HFFc6 (cell line): ENCODE data around the gene CAPN5. TPM values are rescaled to one million over a fixed set of nuclear protein-coding genes. Genes with fewer than 3 reads are reported as not detected.
A peak's percentile ranks its signal among the peaks of the same experiment; 100 is the strongest.

ENCODE experiments used
- DNase-seq: peaks from one replicate; pipeline ENCODE4 v3.0.0-alpha.2; 2018
- H3K27ac Mint-ChIP-seq: 2 replicates; pipeline ENCODE4 v1.8.0; 2020; ENCODE audit warnings: mild to moderate bottlenecking, mixed read lengths
- H3K27me3 Mint-ChIP-seq: 2 replicates; pipeline ENCODE4 v1.8.0; 2021; ENCODE audit warnings: mild to moderate bottlenecking, moderate library complexity, mixed read lengths; ENCODE audit not compliant: insufficient read depth
- H3K36me3 Mint-ChIP-seq: 2 replicates; pipeline ENCODE4 v1.8.0; 2021; ENCODE audit warnings: low read depth, mixed read lengths
- H3K4me1 Mint-ChIP-seq: 2 replicates; pipeline ENCODE4 v1.8.0; 2020; ENCODE audit warnings: low read depth, mixed read lengths
- H3K4me3 Mint-ChIP-seq: 2 replicates; pipeline ENCODE4 v1.8.0; 2020; ENCODE audit warnings: mild to moderate bottlenecking, moderate library complexity, mixed read lengths
- H3K9me3 Mint-ChIP-seq: 2 replicates; pipeline ENCODE4 v1.8.0; 2020; ENCODE audit warnings: mild to moderate bottlenecking, mixed read lengths
- total RNA-seq, 6 experiments: library from RNA; stranded (reverse); fragmentation: NEBNext Ultra II Directional; extraction: Animal tissue kit (Norgen Biotek cat#: 25700); gene quantifications; 2 replicates in 1 of 6; 3 replicates in 5 of 6; pipeline ENCODE4 v1.2.3, GENCODE V29; 2021
- TF ChIP-seq, protein P1 (sequence below): fragments of 200-600 bp; sonication (generic); IDR thresholded peaks from 2 replicates; pipeline ENCODE4 v1.5.0; 2021; ENCODE audit warnings: antibody characterized with exemption, mild to moderate bottlenecking

The CAPN5 gene
- total RNA-seq, 6 experiments from 2014 or later = 20.7 to 32.7 (median 29.0) TPM

GRCh38 chr11:77129842-77130756, 63.3 kb downstream of the CAPN5 start:
- H3K4me3 Mint-ChIP-seq = no peak overlapping the region
- no peaks in the 10 kb centered on the region for H3K36me3 Mint-ChIP-seq
- peaks cover 5% of the 10 kb centered on the region for H3K27me3 Mint-ChIP-seq
- no peak for DNase-seq
- no peak overlapping the region for H3K27ac Mint-ChIP-seq
- TF ChIP-seq, protein P1, sequence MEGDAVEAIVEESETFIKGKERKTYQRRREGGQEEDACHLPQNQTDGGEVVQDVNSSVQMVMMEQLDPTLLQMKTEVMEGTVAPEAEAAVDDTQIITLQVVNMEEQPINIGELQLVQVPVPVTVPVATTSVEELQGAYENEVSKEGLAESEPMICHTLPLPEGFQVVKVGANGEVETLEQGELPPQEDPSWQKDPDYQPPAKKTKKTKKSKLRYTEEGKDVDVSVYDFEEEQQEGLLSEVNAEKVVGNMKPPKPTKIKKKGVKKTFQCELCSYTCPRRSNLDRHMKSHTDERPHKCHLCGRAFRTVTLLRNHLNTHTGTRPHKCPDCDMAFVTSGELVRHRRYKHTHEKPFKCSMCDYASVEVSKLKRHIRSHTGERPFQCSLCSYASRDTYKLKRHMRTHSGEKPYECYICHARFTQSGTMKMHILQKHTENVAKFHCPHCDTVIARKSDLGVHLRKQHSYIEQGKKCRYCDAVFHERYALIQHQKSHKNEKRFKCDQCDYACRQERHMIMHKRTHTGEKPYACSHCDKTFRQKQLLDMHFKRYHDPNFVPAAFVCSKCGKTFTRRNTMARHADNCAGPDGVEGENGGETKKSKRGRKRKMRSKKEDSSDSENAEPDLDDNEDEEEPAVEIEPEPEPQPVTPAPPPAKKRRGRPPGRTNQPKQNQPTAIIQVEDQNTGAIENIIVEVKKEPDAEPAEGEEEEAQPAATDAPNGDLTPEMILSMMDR = no peak
- H3K4me1 Mint-ChIP-seq = peaks cover 28% of the 10 kb centered on the region
- H3K9me3 Mint-ChIP-seq = no peaks in the 10 kb centered on the region

DNA sequence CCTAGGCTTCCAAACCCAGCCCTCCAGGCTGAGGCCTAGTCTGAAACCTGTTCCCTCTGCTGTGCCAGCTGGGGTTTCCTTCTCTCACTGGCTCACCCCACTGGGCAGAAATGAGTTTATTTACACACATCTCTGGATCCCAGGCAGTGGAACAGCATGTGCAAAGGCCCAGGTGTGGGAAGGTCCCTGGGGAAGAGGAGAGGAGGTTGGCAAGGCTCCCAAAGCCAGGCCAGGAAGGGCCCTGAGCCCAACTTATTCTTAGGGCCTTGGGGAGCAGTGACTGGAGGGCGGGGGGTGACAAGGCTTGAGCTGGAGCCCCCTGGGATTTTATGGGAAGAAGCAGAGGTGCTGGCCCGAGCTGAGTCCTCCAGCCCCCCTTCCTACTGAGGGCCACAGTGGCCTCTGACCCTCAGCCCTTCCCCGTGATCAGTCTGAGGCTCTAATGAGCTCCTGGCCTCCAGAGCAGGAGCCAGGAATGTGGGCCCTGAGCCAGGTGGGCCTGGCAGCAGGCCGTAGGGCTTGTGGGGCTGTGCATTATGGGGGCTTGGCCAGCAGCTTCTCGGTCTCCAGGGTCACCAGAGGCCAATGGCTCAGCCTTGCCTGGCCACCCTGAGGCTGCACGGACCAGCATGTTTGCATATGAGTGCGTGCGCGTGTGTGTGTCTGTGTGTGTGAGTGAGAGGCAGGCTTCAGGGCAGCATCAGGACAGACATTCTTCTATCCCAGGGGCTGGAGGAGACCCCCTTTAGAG, 64.2 kb downstream of the CAPN5 start:
- Mint-ChIP-seq H3K27ac (no peak overlapping the region), H3K9me3 (no peaks in the 10 kb centered on the region)
- DNase-seq = peak; percentile 42

GRCh38 chr11:77131560-77131959, 64.8 kb downstream of the CAPN5 start:
- TF ChIP-seq, protein P1 = no peak
- DNase-seq = no peak
- no peak overlapping the region for H3K4me3 Mint-ChIP-seq
- no peaks in the 10 kb centered on the region for H3K9me3 Mint-ChIP-seq
- H3K36me3 Mint-ChIP-seq = no peaks in the 10 kb centered on the region
- H3K4me1 Mint-ChIP-seq = peaks cover 43% of the 10 kb centered on the region
- H3K27ac Mint-ChIP-seq = no peak overlapping the region
- H3K27me3 Mint-ChIP-seq = peaks cover 5% of the 10 kb centered on the region

More for the DNA sequence above, 64.2 kb downstream of the CAPN5 start:
- Mint-ChIP-seq H3K4me3 (no peak overlapping the region), H3K36me3 (no peaks in the 10 kb centered on the region), H3K4me1 (peaks cover 37% of the 10 kb centered on the region), H3K27me3 (peaks cover 5% of the 10 kb centered on the region)
- TF ChIP-seq, protein P1 = no peak

DNA sequence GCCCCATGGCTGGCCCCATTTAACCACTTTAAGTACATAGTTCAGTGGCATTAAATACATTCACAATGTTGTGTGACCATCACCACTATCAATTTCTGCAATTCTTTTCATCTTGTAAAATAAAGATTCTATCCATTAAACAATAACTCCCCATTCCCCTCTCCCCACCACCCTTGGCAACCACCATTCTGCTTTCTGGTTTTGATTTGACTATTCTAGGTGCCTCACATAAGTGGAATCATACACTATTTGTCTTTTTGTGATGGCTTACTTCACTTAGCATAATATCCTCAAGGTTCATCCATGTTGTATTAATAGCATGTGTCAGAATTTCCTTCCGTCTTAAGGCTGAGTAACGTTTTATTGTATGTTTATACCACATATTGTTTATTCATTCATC, 68.3 kb downstream of the CAPN5 start:
- Mint-ChIP-seq H3K9me3 (no peaks in the 10 kb centered on the region), H3K27me3 (no peaks in the 10 kb centered on the region), H3K4me1 (peaks cover 42% of the 10 kb centered on the region)

DNA sequence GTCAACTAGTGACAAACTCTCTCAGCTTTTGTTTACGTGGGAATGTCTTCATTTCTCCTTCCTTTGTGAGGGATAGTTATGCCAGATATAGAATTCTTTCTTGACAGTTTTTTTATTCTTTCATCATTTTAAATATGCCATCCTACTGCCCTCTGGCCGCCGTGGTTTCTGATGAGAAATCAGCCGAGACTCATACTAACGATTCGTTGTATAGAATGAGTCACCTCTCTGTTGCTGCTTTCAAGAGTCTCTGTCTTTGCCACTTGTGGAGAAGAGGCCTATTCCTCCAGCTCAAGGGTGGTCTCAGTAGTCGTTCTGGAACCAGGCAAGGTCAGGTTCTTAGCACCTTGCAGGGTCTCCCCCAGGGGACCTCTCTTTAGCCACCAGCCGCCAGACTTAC, 69.3 kb downstream of the CAPN5 start:
- H3K9me3 Mint-ChIP-seq = no peaks in the 10 kb centered on the region
- DNase-seq = peak; percentile 53
- H3K4me1 Mint-ChIP-seq = peaks cover 43% of the 10 kb centered on the region
- no peak overlapping the region for H3K4me3 Mint-ChIP-seq
- no peaks in the 10 kb centered on the region for H3K27me3 Mint-ChIP-seq
- H3K27ac Mint-ChIP-seq = no peak overlapping the region; the same call in 1 of the 2 replicates
- TF ChIP-seq, protein P1 = no peak
- H3K36me3 Mint-ChIP-seq = no peaks in the 10 kb centered on the region

More for the DNA sequence above, 68.3 kb downstream of the CAPN5 start:
- no peak overlapping the region for H3K4me3 Mint-ChIP-seq
- H3K36me3 Mint-ChIP-seq = no peaks in the 10 kb centered on the region
- TF ChIP-seq, protein P1 = no peak
- DNase-seq = no peak
- H3K27ac Mint-ChIP-seq = no peak overlapping the region
